Fibroblast of mammary gland (primary cell): Measurements from ENCODE around the gene HIBADH.

Source experiments
- DNase-seq: peaks from one replicate; pipeline ENCODE4 v3.0.0-alpha.2; 2010; ENCODE audit warnings: low read depth
- H3K4me3 ChIP-seq: 2 replicates; pipeline ENCODE4 v1.5.1; 2011; ENCODE audit warnings: low read depth, mild to moderate bottlenecking, low read length, moderate library complexity; ENCODE audit not compliant: control insufficient read depth
- TF ChIP-seq, protein P1 (sequence below): conservative IDR thresholded peaks from 2 replicates; pipeline ENCODE4 v1.5.1; 2011; ENCODE audit warnings: low read depth, low read length, inconsistent platforms; ENCODE audit not compliant: control insufficient read depth, insufficient read depth

The HIBADH gene

DNA sequence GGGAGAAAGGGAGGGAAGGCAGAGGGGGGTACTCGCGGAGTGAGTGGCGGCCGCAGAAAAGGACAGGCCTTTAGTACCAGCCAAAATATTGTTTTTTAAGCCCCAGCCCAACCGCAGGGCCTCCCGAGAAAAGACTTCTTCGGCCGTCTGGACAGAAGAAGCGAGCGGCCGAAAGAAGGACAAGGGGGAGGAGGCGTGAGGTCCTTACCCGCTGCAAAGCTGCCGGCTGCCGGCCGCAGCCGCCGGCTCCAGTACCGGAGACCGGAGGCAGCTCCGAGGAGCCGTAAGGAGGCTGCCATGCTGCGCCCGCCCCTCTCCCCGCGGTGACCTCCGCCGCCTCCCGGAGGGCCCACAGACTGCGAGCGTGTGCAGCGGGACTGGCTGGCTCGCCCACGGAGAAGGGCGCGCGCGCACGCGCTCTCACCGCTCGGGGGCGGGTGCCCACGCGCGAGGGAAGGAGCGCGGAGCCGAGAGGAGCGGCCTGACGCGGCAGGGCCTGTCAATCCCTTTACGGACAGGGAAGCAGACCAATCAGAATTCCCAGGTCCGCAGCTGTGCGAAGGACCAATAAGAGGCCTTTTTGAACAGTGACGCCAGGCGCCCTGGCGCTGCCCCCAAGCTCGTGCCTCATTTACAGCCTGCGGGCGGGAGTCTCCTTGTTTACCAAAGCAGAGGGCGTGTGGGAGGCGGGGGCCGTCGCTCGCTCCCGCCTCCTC lies at the start of gene HIBADH:
TSS of gene HIBADH (minus strand) at position 394 of the 716 bp plus-strand sequence. CDS start at position 299, 95 bp downstream.
- H3K4me3 ChIP-seq: peak within 1 kb of the TSS; percentile 92
- TF ChIP-seq, protein P1, sequence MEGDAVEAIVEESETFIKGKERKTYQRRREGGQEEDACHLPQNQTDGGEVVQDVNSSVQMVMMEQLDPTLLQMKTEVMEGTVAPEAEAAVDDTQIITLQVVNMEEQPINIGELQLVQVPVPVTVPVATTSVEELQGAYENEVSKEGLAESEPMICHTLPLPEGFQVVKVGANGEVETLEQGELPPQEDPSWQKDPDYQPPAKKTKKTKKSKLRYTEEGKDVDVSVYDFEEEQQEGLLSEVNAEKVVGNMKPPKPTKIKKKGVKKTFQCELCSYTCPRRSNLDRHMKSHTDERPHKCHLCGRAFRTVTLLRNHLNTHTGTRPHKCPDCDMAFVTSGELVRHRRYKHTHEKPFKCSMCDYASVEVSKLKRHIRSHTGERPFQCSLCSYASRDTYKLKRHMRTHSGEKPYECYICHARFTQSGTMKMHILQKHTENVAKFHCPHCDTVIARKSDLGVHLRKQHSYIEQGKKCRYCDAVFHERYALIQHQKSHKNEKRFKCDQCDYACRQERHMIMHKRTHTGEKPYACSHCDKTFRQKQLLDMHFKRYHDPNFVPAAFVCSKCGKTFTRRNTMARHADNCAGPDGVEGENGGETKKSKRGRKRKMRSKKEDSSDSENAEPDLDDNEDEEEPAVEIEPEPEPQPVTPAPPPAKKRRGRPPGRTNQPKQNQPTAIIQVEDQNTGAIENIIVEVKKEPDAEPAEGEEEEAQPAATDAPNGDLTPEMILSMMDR: no peak
- DNase-seq: peak; percentile 99

- no peak overlapping the region for H3K4me3 ChIP-seq
- TF ChIP-seq, protein P1: no peak
- DNase-seq: no peak
These were observed 49.5 kb upstream of the HIBADH start for GRCh38 chr7:27712217-27712616.

- TF ChIP-seq, protein P1: no peak
- H3K4me3 ChIP-seq: no peak overlapping the region
- DNase-seq: peak; percentile 77
These were observed 46.7 kb upstream of the HIBADH start for GRCh38 chr7:27709137-27710075.

- no peak overlapping the region for H3K4me3 ChIP-seq
- TF ChIP-seq, protein P1: no peak
- DNase-seq: no peak
These were observed 45.8 kb upstream of the HIBADH start for GRCh38 chr7:27708485-27708884.

DNA sequence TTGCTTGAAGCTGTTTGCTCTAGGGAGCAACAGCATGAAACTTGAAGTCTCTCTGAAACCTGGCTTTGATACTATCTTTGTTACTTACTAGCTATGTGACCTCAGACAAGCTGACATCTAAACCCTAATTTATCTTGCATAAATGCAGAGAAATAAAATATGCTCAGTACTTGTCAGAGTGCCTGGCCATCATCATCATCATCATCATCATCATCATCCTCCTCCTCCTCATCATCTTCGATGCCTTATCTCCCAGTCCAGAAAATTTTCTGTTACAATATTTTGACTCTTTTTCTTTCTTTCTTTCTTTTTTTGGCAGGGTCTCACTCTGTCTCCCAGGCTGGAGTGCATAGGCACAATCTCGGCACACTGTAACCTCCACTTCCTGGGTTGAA lies 42.5 kb upstream of the HIBADH start:
- TF ChIP-seq, protein P1: no peak
- H3K4me3 ChIP-seq: no peak overlapping the region
- DNase-seq: no peak

DNA sequence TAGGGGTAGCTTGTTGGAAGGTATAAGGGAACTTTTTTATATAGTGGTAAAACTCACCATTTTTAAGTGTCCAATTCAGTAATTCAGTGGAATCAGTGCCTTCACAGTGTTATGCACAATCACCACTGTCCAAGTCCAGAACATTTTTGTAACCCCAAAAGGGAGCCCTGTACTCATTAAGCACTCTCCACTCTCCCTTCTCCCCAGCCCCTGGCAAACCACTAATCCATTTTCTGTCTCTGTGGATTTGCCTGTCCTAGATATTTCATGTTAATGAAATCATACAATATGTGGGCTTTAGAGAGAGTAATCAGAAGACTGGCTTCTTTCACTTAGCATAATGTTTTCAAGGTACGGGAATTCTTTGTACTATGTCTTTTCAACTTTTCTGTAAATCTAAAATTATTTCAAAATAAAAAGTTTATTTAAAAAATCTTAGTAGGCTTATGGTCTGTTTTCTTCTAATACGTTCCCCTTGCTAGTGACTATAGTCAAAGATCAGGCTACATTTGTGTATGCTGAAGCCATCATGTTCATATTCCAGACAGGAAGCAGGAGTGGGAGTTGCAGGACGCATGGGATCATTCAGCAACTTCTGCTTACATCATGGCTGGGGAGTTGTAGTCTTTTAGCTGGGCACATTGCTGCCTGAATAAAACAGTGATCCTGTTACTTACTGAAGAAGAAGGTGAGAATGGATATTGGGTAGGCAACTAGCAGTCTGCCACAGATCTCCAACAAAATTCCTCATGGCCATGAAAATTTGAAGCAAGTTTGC lies 41.9 kb upstream of the HIBADH start:
- TF ChIP-seq, protein P1: no peak
- no peak overlapping the region for H3K4me3 ChIP-seq
- peak; percentile 27 for DNase-seq
